RWPE2 (cell line): ENCODE measurements around the gene IQUB.
"Not testable (repeated sequence)": the region's sequence is repeated elsewhere in the genome, so short reads cannot be mapped to it uniquely, and the experiment has no call there.

Source experiments
- ATAC-seq: fragments of 200-7000 bp; cut with Tn5 transposase; 3 replicates; pipeline ENCODE4 v1.9.1; 2021; ENCODE audit warnings: low read depth
- DNase-seq: peaks from one replicate; pipeline ENCODE4 v3.0.0-alpha.2; 2020; ENCODE audit warnings: low spot score
- H3K27ac ChIP-seq: fragments of 450-650 bp; 2 replicates; pipeline ENCODE4 v1.5.1; 2017; ENCODE audit warnings: mild to moderate bottlenecking; ENCODE audit not compliant: poor library complexity, severe bottlenecking
- H3K27me3 ChIP-seq: fragments of 250-450 bp; sonication (Bioruptor Pico); 2 replicates; pipeline ENCODE4 v1.5.1; 2021; ENCODE audit warnings: mild to moderate bottlenecking, moderate library complexity; ENCODE audit not compliant: insufficient read depth, poor library complexity, severe bottlenecking
- H3K36me3 ChIP-seq: fragments of 250-450 bp; sonication (Bioruptor Pico); 2 replicates; pipeline ENCODE4 v1.5.1; 2020; ENCODE audit warnings: low read depth, mild to moderate bottlenecking, moderate library complexity
- H3K4me1 ChIP-seq: fragments of 250-450 bp; sonication (Bioruptor Pico); 2 replicates; pipeline ENCODE4 v1.5.1; 2021; ENCODE audit warnings: mild to moderate bottlenecking, moderate library complexity; ENCODE audit not compliant: insufficient read depth, poor library complexity, severe bottlenecking
- H3K4me3 ChIP-seq: fragments of 250-450 bp; sonication (Bioruptor Pico); 2 replicates; pipeline ENCODE4 v1.5.1; 2021; ENCODE audit warnings: mild to moderate bottlenecking, moderate library complexity; ENCODE audit not compliant: severe bottlenecking
- H3K9me3 ChIP-seq: fragments of 250-450 bp; sonication (Bioruptor Pico); 2 replicates; pipeline ENCODE4 v1.5.1; 2021; ENCODE audit warnings: mild to moderate bottlenecking, moderate library complexity; ENCODE audit not compliant: severe bottlenecking
- CTCF ChIP-seq: fragments of 450-650 bp; IDR thresholded peaks from one replicate; pipeline ENCODE4 v1.5.1; 2017; ENCODE audit warnings: mild to moderate bottlenecking, moderate library complexity; ENCODE audit not compliant: poor library complexity, severe bottlenecking

IQUB gene

GRCh38 chr7:123557016-123557397, 22.6 kb upstream of the IQUB start:
- DNase-seq: no peak
- peaks cover 35% of the 10 kb centered on the region for H3K36me3 ChIP-seq
- H3K27me3 ChIP-seq: no peaks in the 10 kb centered on the region
- peaks cover 14% of the 10 kb centered on the region for H3K4me1 ChIP-seq
- peak overlapping the region; percentile 72 for H3K4me3 ChIP-seq
- ATAC-seq: no peak; the same call in 2 of the 3 replicates
- TF ChIP-seq CTCF: no peak
- H3K9me3 ChIP-seq: no peaks in the 10 kb centered on the region
- H3K27ac ChIP-seq: peak overlapping the region; percentile 52

GRCh38 chr7:123555484-123555883, 21.1 kb upstream of the IQUB start:
- Histone ChIP-seq H3K27ac (no peak overlapping the region), H3K27me3 (no peaks in the 10 kb centered on the region), H3K36me3 (peaks cover 47% of the 10 kb centered on the region), H3K4me3 (no peak overlapping the region), H3K4me1 (peaks cover 14% of the 10 kb centered on the region), H3K9me3 (no peaks in the 10 kb centered on the region)
- no peak for TF ChIP-seq CTCF
- no peak for DNase-seq
- ATAC-seq: no peak

- DNase-seq (no peak), ATAC-seq (no peak)
- Histone ChIP-seq H3K9me3 (no peaks in the 10 kb centered on the region), H3K4me3 (no peak overlapping the region), H3K36me3 (peaks cover 69% of the 10 kb centered on the region), H3K4me1 (peaks cover 17% of the 10 kb centered on the region), H3K27ac (no peak overlapping the region), H3K27me3 (no peaks in the 10 kb centered on the region)
- no peak for TF ChIP-seq CTCF
These were observed 18.8 kb upstream of the IQUB start for GRCh38 chr7:123553159-123553558.

GRCh38 chr7:123552641-123553040, 18.2 kb upstream of the IQUB start:
- no peaks in the 10 kb centered on the region for H3K27me3 ChIP-seq
- ATAC-seq: no peak
- no peak overlapping the region for H3K4me3 ChIP-seq
- TF ChIP-seq CTCF: no peak
- peaks cover 17% of the 10 kb centered on the region for H3K4me1 ChIP-seq
- no peak overlapping the region for H3K27ac ChIP-seq
- DNase-seq: no peak
- H3K36me3 ChIP-seq: peaks cover 74% of the 10 kb centered on the region
- H3K9me3 ChIP-seq: no peaks in the 10 kb centered on the region

GRCh38 chr7:123552134-123552533, 17.7 kb upstream of the IQUB start:
- H3K9me3 ChIP-seq, H3K4me3 ChIP-seq, H3K27ac ChIP-seq, H3K27me3 ChIP-seq, ATAC-seq, DNase-seq: not testable (repeated sequence)
- Histone ChIP-seq H3K4me1 (peaks cover 17% of the 10 kb centered on the region), H3K36me3 (peaks cover 77% of the 10 kb centered on the region)
